ENCODE data around the gene STK32C.

DNA sequence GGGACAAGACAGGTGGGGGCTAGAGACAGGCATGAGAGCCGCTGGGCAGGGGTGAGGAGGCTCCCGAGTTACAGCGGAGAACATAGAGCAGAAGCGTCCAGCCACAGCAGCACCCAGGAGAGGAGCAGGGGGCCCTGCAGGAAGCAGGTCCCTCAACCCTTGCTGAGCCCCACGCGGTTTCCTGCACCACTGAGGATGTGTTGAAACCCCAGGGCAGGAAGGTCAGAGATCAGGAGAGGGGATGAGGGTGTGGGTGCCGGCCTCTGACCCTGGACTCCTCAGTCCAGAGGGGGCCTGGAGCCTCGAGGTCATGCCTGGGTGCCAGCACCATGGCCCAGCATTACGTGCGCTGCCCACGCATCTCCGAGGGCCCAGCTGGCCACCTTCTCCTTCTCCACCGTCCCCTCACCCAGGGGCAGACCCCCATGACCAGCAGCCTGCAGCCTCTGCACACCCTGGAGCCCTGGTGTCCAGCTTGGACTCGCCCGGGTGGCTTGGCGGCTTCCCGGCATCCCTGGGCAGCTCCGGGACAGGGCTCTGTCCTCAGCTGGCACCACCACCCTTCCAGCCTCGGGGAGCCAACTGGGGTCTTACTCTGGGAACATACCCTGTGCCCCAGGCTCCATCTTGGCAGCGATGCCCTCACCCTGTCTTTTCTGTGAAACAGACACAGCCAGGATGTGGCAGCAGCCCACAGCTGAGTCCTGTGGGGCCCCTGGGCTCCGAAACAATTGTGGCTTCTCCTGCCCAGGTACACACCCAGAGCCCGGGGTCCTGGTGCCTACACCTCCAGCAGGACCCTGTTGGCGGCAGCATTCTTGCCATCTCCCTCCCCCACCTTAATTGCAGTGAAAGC lies 52.0 kb downstream of the STK32C start:
- TF ChIP-seq ZC3H11A (IDR thresholded peaks at IDR 0.05), result no peak
- TF ChIP-seq, protein P1, sequence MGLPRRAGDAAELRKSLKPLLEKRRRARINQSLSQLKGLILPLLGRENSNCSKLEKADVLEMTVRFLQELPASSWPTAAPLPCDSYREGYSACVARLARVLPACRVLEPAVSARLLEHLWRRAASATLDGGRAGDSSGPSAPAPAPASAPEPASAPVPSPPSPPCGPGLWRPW (IDR thresholded peaks at IDR 0.05), result no peak
- no peak for TF ChIP-seq JUN (IDR thresholded peaks at IDR 0.05)
- no peak for TF ChIP-seq RFX5 (IDR thresholded peaks at IDR 0.05)
- TF ChIP-seq, protein P2, sequence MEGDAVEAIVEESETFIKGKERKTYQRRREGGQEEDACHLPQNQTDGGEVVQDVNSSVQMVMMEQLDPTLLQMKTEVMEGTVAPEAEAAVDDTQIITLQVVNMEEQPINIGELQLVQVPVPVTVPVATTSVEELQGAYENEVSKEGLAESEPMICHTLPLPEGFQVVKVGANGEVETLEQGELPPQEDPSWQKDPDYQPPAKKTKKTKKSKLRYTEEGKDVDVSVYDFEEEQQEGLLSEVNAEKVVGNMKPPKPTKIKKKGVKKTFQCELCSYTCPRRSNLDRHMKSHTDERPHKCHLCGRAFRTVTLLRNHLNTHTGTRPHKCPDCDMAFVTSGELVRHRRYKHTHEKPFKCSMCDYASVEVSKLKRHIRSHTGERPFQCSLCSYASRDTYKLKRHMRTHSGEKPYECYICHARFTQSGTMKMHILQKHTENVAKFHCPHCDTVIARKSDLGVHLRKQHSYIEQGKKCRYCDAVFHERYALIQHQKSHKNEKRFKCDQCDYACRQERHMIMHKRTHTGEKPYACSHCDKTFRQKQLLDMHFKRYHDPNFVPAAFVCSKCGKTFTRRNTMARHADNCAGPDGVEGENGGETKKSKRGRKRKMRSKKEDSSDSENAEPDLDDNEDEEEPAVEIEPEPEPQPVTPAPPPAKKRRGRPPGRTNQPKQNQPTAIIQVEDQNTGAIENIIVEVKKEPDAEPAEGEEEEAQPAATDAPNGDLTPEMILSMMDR (IDR thresholded peaks at IDR 0.05), result no peak
- no peak for TF ChIP-seq CHD4 (IDR thresholded peaks at IDR 0.05; ENCODE audit: borderline replicate concordance)
- TF ChIP-seq MAZ (IDR thresholded peaks at IDR 0.05; ENCODE audit: borderline replicate concordance, low read depth, low read length), result no peak

All from A549 (cell line).